Fibroblast of skin of left biceps (primary cell): ENCODE data around the gene SERPINB10.
"Not testable (repeated sequence)": the region's sequence is repeated elsewhere in the genome, so short reads cannot be mapped to it uniquely, and the experiment has no call there.

Source experiments
- DNase-seq, 2 experiments: peaks; one replicate each; pipeline ENCODE4 v3.0.0-alpha.2; 2013; ENCODE audit warnings: low read depth in 2 of 2

SERPINB10 gene

DNA sequence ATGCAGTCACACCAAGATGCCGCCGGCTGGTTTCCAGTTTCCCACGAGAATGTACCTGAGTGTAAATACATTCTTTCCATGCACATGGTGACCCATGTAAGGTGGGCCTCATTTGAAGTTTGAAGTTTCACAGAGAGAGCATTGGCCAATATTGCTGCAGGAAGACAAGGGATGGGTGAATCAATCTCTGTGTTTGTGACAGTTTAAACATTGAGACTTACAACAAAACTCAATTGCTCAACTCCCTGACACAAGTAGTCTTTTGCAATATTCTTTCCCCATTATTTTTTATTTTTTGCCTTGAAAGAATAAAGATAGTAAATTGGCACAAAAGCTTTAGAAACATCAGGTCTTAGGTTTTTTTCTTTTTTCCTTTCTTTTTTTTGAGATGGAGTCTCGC is 15.2 kb upstream of the SERPINB10 start:
- DNase-seq: no peak

DNA sequence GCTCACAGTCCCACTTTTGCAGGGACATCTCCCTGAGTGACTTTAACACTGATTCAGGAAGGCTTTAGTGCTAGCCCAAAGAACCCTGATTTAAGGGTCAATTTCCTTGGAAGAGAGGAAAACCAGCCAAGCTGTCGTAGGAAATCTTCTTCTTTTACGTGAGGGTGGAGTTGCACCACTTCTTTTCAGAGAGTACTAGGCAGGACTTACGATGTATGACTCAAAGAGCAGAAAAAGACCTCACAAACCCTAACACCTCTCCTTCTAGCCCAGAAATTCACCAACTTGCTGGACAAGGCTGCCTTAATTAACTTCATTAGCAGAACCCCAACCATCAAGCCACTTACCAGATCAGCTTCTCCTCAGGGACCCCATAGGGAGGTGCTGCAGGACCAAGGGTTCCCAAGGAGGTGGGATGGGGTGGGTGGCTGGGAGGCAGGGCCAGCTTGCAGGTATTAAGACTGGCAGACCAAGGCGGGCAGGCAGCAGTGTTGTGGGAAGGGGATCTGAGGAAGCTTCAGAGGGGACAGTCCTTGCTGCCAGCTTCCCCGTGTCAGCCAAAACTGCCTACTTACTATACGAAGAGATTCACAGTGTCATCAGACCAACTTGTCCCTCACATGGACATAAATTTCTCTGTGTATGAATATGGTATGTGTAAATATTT is 13.5 kb upstream of the SERPINB10 start:
- no peak for DNase-seq

DNA sequence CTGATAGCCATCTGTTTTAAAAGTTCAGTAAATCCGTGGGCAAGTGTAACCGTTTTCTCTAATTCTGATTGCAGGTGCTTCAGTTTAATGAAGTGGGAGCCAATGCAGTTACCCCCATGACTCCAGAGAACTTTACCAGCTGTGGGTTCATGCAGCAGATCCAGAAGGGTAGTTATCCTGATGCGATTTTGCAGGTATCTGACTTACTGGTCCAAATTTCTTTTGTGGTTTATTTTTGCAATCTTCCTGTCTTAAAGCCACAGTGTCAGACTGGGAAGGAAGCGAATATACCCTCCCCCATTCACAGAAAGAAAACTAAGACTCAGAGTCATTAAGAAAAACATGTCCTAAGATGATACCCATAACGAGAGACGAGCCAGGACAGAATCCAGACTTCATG is 12.6 kb upstream of the SERPINB10 start:
- DNase-seq: no peak

DNA sequence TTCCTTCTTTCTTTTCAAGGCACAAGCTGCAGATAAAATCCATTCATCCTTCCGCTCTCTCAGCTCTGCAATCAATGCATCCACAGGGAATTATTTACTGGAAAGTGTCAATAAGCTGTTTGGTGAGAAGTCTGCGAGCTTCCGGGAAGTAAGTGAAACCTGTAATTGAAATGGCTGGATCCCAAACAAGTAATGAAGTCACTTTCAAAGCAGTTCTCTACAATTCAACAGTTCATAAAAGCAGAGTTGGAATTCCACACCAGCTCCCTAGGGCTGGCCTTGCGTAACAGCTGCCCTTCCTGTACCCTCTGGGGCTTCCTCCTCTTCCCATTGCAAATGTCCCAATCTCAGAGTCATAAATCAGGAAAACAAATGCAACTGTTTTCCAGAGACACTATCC is 10.7 kb upstream of the SERPINB10 start:
- DNase-seq: no peak

DNA sequence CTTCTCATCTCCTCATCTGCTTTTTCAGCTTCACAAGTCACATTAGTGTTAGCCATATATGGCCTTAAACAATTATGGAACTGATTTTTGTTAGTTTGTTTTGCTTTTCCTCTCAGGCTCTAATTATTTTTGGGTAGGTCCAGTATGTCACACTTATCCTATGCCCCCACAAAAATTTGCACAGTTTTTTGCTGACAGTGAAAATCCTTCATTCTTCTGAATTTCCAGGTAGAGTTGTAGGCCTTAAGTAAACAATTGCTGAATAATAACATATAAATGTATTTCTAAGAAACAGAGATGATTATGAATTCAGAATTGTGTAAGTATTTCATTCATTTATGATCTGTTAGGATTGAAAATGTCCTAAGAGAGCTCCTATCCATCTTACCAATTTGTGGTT is 8.6 kb upstream of the SERPINB10 start:
- DNase-seq: no peak

DNA sequence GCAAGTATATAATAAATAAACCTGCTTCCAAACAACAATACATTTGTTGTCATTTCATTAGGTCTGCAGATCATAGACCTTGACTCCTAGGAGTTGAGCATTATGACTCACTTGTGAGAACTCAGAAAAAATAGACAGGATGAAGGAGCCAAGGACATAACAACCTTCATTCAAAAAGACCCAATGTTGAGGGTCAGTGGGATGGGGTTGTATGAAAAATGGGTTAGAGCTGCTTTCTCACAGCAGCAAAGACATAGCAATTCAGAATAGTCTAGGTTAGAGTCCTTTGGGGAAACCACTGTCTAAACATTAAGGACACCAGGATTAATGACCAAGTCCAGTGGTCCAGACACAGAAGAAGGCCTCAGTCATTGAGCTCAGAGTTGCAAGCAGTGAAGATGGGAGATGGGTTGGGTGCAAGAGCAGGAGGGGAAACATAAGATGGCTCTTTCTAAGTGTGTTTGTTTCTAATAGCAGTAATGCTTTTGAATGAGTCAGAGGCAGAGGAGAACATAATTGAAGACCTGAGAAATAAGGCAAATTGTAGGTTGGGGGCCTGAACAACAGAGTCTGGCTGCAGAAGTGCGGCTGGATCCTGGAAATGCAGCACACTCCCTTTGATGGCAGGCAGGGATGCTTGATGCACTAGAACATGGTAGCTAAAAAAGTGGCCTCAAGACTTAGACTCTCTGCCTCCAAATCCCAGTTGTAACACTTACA is 3.7 kb upstream of the SERPINB10 start:
- DNase-seq: no peak

DNA sequence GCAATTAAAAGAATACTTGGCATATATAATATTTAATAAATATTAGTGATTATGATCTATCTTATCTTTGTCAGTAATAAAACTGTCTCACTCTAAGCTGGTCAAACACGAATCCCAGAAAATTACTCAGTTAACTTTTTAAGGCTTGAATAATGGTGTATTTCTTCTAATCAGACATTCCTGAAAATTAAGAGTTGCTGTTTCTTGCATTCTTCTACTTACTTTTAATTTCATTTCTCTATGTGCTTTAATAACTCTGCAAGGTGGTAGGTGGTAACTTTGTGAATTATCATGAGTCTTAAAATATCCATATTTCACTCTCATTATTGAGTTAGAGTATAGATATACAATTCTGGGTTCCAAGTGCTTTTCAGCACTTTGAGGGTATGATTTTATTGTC is 3.1 kb upstream of the SERPINB10 start:
- DNase-seq: no peak

DNA sequence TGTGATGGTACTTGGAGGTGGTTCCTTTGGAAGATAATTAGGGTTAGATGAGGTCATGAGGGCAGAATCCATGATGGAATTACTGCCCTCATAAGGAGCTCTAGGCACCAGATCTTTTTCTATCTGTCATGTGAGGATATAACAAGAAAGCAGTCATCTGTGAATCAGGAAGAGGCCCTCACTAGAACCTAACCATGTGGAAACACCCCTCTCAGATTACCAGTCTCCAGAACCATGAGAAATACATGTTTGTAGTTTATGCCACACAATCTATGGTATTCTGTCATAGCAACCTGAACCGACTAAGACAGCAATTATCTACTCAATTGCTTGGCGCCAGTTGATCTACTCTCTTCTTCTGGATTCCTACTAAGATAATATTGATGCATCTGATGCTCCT is 2.4 kb upstream of the SERPINB10 start:
- no peak for DNase-seq

DNA sequence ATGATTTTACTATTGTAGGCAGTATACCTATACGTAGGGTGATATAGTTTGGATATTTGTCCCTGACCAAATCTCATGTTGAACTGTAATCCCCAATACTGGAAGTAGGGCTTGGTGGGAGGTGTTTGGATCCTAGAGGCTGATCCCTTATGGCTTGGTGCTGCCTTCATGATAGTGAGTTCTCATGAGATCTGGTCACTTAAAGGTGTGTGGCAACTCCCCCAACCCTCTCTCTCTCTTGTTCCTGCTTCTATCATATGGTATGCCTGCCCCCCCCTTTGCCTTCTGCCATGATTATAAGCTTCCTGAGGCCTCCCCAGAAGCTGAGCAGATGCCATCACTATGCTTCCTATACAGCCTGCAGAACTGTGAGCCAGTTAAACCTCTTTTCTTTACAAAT is 1.7 kb upstream of the SERPINB10 start:
- no peak for DNase-seq

DNA sequence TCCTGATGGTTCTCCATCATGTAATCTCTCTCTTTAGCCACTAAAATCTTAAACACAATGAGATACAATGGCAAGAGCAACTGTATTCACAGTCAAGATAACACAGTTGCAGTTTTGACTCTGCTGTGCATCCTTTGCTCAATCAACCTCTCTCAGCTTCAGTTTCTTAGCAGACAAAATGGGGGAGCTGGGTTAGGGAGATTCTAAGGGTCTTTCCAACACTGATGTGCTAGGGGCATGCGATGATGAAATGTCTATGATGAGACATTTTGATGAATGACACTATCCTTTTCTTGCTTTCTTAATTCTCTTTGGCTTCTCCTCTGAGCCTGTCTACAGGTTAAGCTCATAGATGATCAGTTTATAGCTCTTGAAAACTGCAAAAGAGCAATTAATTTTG is 1.1 kb downstream of the SERPINB10 start:
- no peak for DNase-seq

DNA sequence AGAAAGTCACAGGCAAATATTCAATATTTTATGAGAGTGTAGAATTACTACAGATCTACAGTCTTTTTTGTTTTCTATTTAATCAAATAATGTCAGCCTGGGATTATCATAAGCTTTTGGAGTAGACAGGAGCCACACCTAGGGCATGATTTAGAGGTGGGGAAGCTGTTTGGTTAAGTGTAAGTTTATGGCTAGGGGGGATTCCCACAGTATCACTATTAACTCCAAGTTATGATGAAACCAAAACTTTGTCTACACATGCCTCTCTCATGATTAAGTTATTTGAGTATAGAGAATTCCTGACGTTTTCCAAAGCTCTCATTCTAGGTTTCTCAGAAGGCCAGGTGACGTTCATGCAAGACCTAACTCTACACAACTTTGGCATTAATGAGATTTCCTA is 2.1 kb downstream of the SERPINB10 start:
- DNase-seq: no peak

DNA sequence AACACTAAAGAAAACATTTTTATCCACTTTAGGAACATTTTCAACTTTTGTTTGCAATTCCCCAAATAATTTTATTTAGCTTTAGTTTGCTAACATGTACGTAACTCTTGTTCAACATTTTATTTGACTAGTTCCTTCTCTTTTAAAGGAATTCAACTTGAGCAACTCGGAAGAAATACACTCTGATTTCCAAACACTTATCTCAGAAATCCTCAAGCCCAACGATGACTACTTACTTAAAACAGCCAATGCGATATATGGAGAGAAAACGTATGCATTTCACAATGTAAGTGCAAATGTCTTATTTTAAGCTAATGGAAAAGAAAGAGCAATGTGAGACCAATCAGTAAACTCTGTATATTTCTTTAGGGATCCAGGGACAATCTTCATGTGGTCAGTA is 10.1 kb downstream of the SERPINB10 start:
- DNase-seq: no peak

DNA sequence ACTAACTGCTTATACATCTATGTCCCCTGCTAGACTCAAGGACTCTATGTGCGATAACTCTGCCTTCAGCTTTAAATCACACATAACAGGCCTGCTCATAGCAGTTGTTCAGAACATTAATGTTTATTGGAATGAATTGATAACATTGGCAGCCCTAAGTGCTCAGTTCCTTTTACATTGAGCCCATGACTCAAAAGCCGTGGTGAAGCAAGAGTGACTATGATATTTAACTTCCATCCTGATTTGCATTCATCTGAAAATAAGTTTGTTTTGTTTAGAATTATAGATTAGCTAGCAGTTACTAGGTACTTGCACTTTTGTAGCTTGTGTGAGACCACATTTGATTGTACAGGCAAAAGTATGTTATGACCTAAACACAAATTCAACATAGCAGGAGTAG is 14.3 kb downstream of the SERPINB10 start:
- no peak for DNase-seq

DNA sequence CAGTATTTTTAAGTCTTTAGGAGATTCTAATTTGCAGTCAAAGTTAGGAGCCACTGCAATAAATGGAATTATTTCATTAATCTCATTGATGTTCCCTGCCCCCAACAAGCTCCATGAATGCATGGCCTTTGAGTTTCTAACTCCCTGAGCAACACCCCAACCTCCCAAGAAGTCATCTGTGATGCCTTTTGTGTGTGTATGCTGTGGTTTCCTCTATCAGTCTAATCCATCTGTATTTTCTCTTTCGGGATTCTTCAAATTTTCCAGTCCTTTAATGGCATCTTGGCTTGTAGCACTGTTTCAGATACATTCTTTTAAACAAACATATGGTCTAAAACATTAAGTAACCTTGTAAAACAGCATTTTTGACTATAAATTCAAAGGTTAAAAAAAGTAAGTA is 16.8 kb downstream of the SERPINB10 start:
- peak; percentile 68 to 73 for DNase-seq

DNA sequence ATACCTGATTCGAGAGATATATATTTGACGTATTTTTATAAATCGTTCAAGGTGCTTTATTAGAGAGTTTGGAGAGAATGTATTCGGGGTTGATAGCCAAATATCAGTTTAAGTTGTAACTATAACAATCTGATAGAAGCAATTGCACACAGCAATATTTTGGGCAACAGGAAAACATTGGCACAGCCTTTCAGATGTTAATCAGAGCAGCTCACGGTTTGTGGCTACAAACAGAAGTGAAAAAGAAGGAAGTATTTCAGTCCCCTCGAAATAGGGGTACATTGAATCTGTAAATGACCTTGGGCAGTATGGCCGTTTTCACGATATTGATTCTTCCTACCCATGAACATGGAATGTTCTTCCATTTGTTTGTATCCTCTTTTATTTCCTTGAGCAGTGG is 20.6 kb downstream of the SERPINB10 start:
- no peak for DNase-seq

DNA sequence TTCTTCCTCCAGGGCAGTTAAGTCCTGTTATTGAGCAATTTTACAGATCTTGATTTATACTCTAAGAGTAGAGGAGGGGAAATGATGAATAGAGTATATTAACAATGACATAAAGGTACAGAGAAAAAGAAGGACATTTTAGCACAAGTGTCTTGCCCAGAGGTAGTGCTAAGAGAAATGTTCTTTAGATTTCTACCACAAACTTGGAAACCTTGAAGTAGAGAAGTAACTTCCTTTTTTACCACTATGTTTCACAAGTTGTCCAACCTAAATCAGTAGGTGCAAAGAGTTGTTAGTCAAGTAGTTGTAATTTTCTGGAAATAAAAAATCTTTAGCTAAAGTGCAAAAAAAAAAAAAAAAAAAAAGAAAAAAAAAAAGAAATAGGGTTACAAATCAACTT is 21.6 kb downstream of the SERPINB10 start:
- DNase-seq: not testable (repeated sequence)

DNA sequence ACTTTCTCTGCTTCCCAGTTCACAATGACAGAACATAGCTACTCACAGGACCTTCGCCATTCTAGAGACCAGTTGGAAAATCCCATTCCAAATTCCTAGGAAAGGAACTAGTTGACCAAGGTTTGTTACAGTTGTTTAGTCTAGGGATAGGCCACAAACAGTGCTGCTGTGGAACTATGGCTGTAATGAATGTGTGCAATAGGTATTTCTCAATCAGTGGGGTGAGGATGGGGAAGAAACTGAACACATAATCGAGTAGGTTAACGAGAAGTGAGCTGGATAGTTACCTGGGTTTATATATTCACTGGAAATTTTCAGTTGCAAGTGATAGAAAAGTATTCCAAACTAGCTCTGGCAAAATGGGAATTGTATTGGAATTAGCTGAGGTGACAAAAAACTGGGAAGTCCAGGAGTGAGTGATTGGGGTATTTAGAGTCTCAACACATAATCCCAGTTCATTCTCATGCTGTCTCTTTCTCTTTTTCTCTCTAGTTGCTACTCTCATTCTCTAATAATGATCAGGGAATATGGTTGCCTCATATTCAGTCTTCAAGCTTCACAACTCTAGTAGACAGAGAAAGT is 23.1 kb downstream of the SERPINB10 start:
- no peak for DNase-seq

DNA sequence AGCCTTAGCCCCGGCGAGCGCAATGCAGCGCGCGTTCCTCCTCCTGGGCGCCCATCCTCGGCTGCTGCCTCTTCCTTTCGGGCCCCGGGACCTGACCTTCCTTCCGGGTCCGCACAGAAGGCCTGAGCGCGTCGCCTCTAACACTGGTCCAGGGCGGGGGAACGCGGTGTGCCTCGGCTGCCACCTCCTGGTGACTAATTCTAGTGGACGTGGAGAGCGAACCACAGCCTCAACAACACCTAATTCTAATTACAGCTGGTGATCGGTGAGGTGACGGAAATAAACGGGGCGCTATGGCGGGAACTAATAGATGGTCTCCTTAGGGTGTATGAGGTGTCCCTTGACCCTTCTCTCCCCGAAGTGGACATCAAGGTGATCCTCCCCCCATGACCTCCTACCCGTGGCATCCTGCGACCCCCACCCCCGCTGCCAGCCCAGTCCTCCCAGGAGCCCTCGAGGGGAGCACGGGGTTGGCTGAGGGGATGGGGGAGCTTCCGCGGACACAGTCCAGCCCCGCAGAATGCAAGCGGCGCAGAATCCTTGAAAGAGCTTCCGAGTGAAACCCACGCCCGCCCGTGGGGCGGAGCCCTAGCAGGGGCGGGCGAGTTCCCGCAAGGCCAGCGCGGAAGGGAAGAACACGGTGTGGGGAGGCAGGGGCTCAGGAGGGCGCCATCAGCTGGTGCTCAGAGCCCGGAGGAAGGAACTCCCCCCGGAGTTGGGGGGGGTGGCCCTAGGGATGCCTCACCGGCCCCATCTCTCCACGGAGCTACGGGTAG is 28.6 kb downstream of the SERPINB10 start:
- DNase-seq: peak in 1 of 2 experiments; percentile 30

DNA sequence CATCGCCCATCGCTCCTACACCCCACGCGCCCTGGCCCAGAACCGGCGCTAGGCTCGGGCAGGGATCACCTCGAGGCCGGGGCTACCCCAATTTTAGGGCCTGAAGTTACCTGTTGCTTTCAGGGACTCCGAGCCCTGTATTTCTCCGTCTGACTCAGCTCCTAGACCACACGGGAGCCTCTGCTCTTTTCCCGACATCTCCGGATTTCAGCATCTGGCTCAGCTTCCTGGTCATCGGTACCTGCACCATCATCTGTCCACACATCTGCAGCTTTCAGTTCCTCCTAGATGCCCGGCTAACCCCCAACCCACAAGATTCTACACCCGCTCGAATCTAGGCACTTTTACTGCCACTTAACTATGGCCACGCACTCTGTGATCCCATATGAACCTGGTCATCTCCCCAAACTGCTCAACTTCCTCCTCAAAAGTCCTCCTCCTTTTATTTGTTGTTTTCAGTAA is 29.2 kb downstream of the SERPINB10 start:
- no peak for DNase-seq

DNA sequence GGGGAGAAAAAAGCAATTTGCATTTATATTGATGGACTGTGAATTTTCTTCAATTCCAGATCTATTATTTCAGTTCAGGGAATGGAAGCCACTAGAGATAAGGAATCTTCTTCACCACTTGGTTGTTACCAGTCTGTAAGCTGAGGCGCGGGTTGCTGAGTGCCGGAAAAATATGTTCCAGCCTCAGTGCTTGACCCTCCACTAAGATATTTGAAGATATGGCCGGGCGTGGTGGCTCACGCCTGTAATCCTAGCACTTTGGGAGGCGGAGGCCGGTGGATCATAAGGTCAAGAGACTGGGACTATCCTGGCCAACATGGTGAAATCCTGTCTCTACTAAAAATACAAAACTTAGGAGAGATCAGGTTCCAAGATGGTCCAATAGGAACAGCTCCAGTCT is 32.2 kb downstream of the SERPINB10 start:
- no peak for DNase-seq

DNA sequence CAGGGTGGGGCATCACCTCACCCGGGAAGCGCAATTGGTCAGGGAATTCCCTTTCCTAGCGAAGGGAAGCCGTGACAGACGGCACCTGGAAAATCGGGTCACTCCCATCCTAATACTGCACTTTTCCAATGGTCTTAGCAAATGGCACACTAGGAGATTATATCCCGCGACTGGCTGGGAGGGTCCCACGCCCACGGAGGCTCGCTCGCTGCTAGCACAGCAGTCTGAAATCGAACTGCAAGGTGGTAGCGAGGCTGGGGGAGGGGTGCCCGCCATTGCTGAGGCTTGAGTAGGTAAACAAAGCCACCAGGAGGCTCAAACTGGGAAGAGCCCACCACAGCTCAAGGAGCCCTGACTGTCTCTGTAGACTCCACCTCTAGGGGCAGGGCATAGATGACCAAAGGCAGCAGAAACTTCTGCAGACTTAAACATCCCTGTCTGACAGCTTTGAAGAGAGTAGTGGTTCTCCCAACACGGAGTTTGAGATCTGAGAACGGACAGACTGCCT is 32.8 kb downstream of the SERPINB10 start:
- not testable (repeated sequence) for DNase-seq
